ENCODE data around the gene RNF220. TPM values are rescaled to one million over a fixed set of nuclear protein-coding genes. Genes with fewer than 3 reads are reported as not detected.
"Not testable (repeated sequence)": the region's sequence is repeated elsewhere in the genome, so short reads cannot be mapped to it uniquely, and the experiment has no call there.

The RNF220 gene
- total RNA-seq, 1 donor from 2014 or later = 76.4 TPM

- intact Hi-C loops (cut with DNase I) = no loop called here
- no peak for ATAC-seq
- DNase-seq (ENCODE audit: missing footprints) = no peak
These were observed 67.8 kb downstream of the RNF220 start for GRCh38 chr1:44472620-44473525.

GRCh38 chr1:44476891-44477290, 71.8 kb downstream of the RNF220 start:
- ATAC-seq (no peak), DNase-seq (ENCODE audit: missing footprints) (no peak)
- intact Hi-C loops (cut with DNase I) = no loop called here

GRCh38 chr1:44481701-44482100, 76.6 kb downstream of the RNF220 start:
- intact Hi-C loops (cut with DNase I) = loop anchor here (5.0 kb wide), 1 partner anchor 74 kb away; the partner anchor contains the start of gene RNF220
- ATAC-seq (no peak), DNase-seq (ENCODE audit: missing footprints) (no peak)

GRCh38 chr1:44483089-44483874, 78.2 kb downstream of the RNF220 start:
- intact Hi-C loops (cut with DNase I) = loop anchor here (5.0 kb wide), 1 partner anchor 76 kb away; the partner anchor contains the start of gene RNF220
- no peak for DNase-seq (ENCODE audit: missing footprints)
- no peak for ATAC-seq

- DNase-seq (ENCODE audit: missing footprints) = no peak
- ATAC-seq = peak; percentile 18
- intact Hi-C loops (cut with DNase I) = loop anchor here (5.0 kb wide), 1 partner anchor 77 kb away; the partner anchor contains the start of gene RNF220
These were observed 79.2 kb downstream of the RNF220 start for GRCh38 chr1:44484155-44484688.

- intact Hi-C loops (cut with DNase I) = no loop called here
These were observed 80.3 kb downstream of the RNF220 start for GRCh38 chr1:44485229-44485933.

GRCh38 chr1:44485934-44486460, 80.9 kb downstream of the RNF220 start:
- ATAC-seq (no peak), DNase-seq (ENCODE audit: missing footprints) (no peak)
- intact Hi-C loops (cut with DNase I) = no loop called here

More at GRCh38 chr1:44485229-44485933, 80.3 kb downstream of the RNF220 start:
- DNase-seq (ENCODE audit: missing footprints) (no peak), ATAC-seq (peak; percentile 72)

GRCh38 chr1:44489481-44489880, 84.4 kb downstream of the RNF220 start:
- no peak for DNase-seq (ENCODE audit: missing footprints)
- intact Hi-C loops (cut with DNase I) = no loop called here
- ATAC-seq = no peak

GRCh38 chr1:44496541-44497171, 91.6 kb downstream of the RNF220 start:
- DNase-seq (ENCODE audit: missing footprints) (no peak), ATAC-seq (peak; percentile 86)
- intact Hi-C loops (cut with DNase I) = loop anchor here (5.0 kb wide), 1 partner anchor 74 kb away; no protein-coding TSS in a partner anchor

GRCh38 chr1:44497422-44498170, 92.5 kb downstream of the RNF220 start:
- DNase-seq (ENCODE audit: missing footprints) (no peak), ATAC-seq (no peak)
- intact Hi-C loops (cut with DNase I) = loop anchor here (5.0 kb wide), 1 partner anchor 75 kb away; no protein-coding TSS in a partner anchor

- DNase-seq (ENCODE audit: missing footprints) (no peak), ATAC-seq (no peak)
- intact Hi-C loops (cut with DNase I) = loop anchor here (5.0 kb wide), 1 partner anchor 77 kb away; no protein-coding TSS in a partner anchor
These were observed 94.3 kb downstream of the RNF220 start for GRCh38 chr1:44499306-44499705.

GRCh38 chr1:44500181-44501046, 95.4 kb downstream of the RNF220 start:
- DNase-seq (ENCODE audit: missing footprints) (no peak), ATAC-seq (peak; percentile 58)
- intact Hi-C loops (cut with DNase I) = loop anchor here (1.0 to 10.0 kb wide), 3 partner anchors 95 to 286 kb away; partner anchors contain the start of genes DMAP1 and RNF220

GRCh38 chr1:44501047-44501890, 96.2 kb downstream of the RNF220 start:
- intact Hi-C loops (cut with DNase I) = loop anchor here (2.0 to 10.0 kb wide), 2 partner anchors 122 to 286 kb away; partner anchors contain the start of gene DMAP1
- ATAC-seq (peak; percentile 53), DNase-seq (ENCODE audit: missing footprints) (peak; percentile 71)

- not testable (repeated sequence) for DNase-seq (ENCODE audit: missing footprints); ATAC-seq
- intact Hi-C loops (cut with DNase I) = loop anchor here (10.0 kb wide), 1 partner anchor 288 kb away; the partner anchor contains the start of gene DMAP1
These were observed 97.8 kb downstream of the RNF220 start for GRCh38 chr1:44502823-44503222.

- intact Hi-C loops (cut with DNase I) = loop anchor here (10.0 kb wide), 1 partner anchor 289 kb away; the partner anchor contains the start of gene DMAP1
These were observed 98.6 kb downstream of the RNF220 start for GRCh38 chr1:44503625-44504024.

More at GRCh38 chr1:44503625-44504024, 98.6 kb downstream of the RNF220 start:
- ATAC-seq = no peak
- DNase-seq (ENCODE audit: missing footprints) = no peak
